HepG2 (cell line): Measurements from ENCODE around the gene LENEP. TPM values are rescaled to one million over a fixed set of nuclear protein-coding genes. Genes with fewer than 3 reads are reported as not detected.

Source experiments
- ATAC-seq: fragments of 200-7000 bp; cut with Tn5 transposase; 3 replicates; pipeline ENCODE4 v1.9.1; 2020; ENCODE audit warnings: mild to moderate bottlenecking, moderate library complexity
- BruUV-seq: library from RNA; stranded (reverse); fragments of 400-500 nt; replicated peaks from 2 replicates; lab custom pipeline; 2021; lab: Mats Ljungman, UMichigan
- CTCF ChIA-PET: fragments of 300-600 bp; formaldehyde crosslinking; extraction: SDS; loops from one replicate; lab custom pipeline; 2021; ENCODE audit warnings: low total read pairs, inconsistent platforms, low intra/inter-chr PET ratio; lab: Yijun Ruan, JAX
- POLR2A ChIA-PET: fragments of 350-600 bp; sonication (Branson Sonifier 250); formaldehyde crosslinking; loops from one replicate; lab custom pipeline; 2020; ENCODE audit warnings: antibody characterized with exemption, inconsistent platforms; lab: Yijun Ruan, JAX
- DNase-seq: peaks from one replicate; pipeline ENCODE4 v3.0.0-alpha.2; 2015; ENCODE audit warnings: low spot score
- FAIRE-seq: peaks from 3 replicates; lab custom pipeline; 2011; peaks lifted over from hg19 to GRCh38; lab: Jason Lieb, UNC
- H2AFZ ChIP-seq: one replicate; pipeline ENCODE4 v1.6.1; 2011; ENCODE audit warnings: low read length, inconsistent platforms
- H3K27ac ChIP-seq: fragments of 300-600 bp; 3 replicates; pipeline ENCODE4 v1.8.0; 2011; ENCODE audit warnings: mixed run types, mild to moderate bottlenecking, mixed read lengths, low read length, inconsistent platforms; ENCODE audit not compliant: insufficient read depth; ENCODE audit errors: extremely low read length
- H3K27me3 ChIP-seq, 2 experiments: fragments of 200-600 bp in 1 of 2; 2 replicates in 1 of 2; 3 replicates in 1 of 2; pipeline versions ENCODE4 v1.6.0 to v1.8.0; 2011; ENCODE audit warnings: low read length in 2 of 2, mild to moderate bottlenecking in 2 of 2, moderate library complexity in 2 of 2, inconsistent platforms in 1 of 2; ENCODE audit not compliant: insufficient read depth in 2 of 2, control insufficient read depth in 1 of 2
- H3K36me3 ChIP-seq, 2 experiments: fragments of 200-600 bp in 1 of 2; replicated peaks in 1 of 2; 2 replicates in 1 of 2; 3 replicates in 1 of 2; pipeline versions ENCODE4 v1.5.1 to v1.8.0; 2011; ENCODE audit warnings: low read length in 2 of 2, inconsistent platforms in 1 of 2; ENCODE audit not compliant: insufficient read depth in 2 of 2, control insufficient read depth in 1 of 2
- H3K4me1 ChIP-seq: 2 replicates; pipeline ENCODE4 v1.5.1; 2012; ENCODE audit warnings: low read length, inconsistent platforms; ENCODE audit not compliant: insufficient read depth
- H3K4me2 ChIP-seq: 2 replicates; pipeline ENCODE4 v1.6.0; 2011; ENCODE audit warnings: low read depth, low read length, inconsistent platforms
- H3K4me3 ChIP-seq, 3 experiments: fragments of 200-600 bp in 1 of 3; sonication (generic), shearing (Covaris generic) in 1 of 3; replicated peaks in 1 of 3; 2 replicates each; pipeline ENCODE4 v1.5.1; 2011 to 2016; ENCODE audit warnings: low read length in 3 of 3, inconsistent platforms in 2 of 3, low read depth in 2 of 3, mild to moderate bottlenecking in 2 of 3, control low read depth in 1 of 3, mixed read lengths in 1 of 3; ENCODE audit not compliant: insufficient read depth in 1 of 3
- H3K79me2 ChIP-seq: one replicate; pipeline ENCODE4 v1.6.1; 2011; ENCODE audit warnings: low read length, inconsistent platforms; ENCODE audit not compliant: insufficient read depth
- H3K9ac ChIP-seq: 2 replicates; pipeline ENCODE4 v1.6.0; 2011; ENCODE audit warnings: mild to moderate bottlenecking, low read depth, low read length, inconsistent platforms; ENCODE audit not compliant: insufficient read depth
- H3K9me3 ChIP-seq: 2 replicates; pipeline ENCODE4 v1.5.1; 2012; ENCODE audit warnings: mild to moderate bottlenecking, low read length
- H4K20me1 ChIP-seq: 2 replicates; pipeline ENCODE4 v1.6.0; 2011; ENCODE audit warnings: inconsistent platforms, mild to moderate bottlenecking, low read length, moderate library complexity; ENCODE audit not compliant: insufficient read depth
- FOXC1 ChIP-seq: sonication (generic); formaldehyde crosslinking; IDR thresholded peaks from 2 replicates; pipeline ENCODE4 v1.8.0; 2022; ENCODE audit warnings: mild to moderate bottlenecking, missing genetic modification reagents, borderline replicate concordance
- MIXL1 ChIP-seq: IDR thresholded peaks from 2 replicates; pipeline ENCODE4 v1.6.1; 2016
- ZNF329 ChIP-seq: sonication (generic); formaldehyde crosslinking; IDR thresholded peaks from 2 replicates; pipeline ENCODE4 v1.9.0; 2021; ENCODE audit warnings: low read depth, mild to moderate bottlenecking, missing genetic modification reagents
- ZNF674 ChIP-seq: sonication (generic); formaldehyde crosslinking; IDR thresholded peaks from 2 replicates; pipeline ENCODE4 v1.5.0; 2020; ENCODE audit warnings: low read depth, mild to moderate bottlenecking, missing genetic modification reagents
- WGBS: methylation state at CpG from one replicate; pipeline ENCODE4 v1.1.6; 2017; ENCODE audit warnings: low lambda C conversion rate; 5-methylcytosine and 5-hydroxymethylcytosine counted together
- in situ Hi-C: cut with HindIII; loops from 2 replicates; pipeline ENCODE4 v1.10.0; 2017; ENCODE audit warnings: low pct_unique_long_range_greater_than_20kb; ENCODE audit not compliant: extremely low pct_ligation_motif_present
- intact Hi-C: fragments of 100-400 bp; cut with micrococcal nuclease; formaldehyde crosslinking; loops from one replicate; pipeline ENCODE4 v1.10.0; 2022; ENCODE audit not compliant: unreplicated experiment
- polyA plus RNA-seq, 8 experiments: library from polyadenylated mRNA; depleted of rRNA in 3 of 8; stranded (reverse) in 7 of 8; unstranded in 1 of 8; fragments of >200 nt; fragmentation: Illumina TruSeq in 4 of 8; extraction: Trizol in 4 of 8; gene quantifications; 2 replicates each; pipeline versions ENCODE4 v1.2.1 to v1.2.3, GENCODE V29; 2011 to 2016; ENCODE audit warnings: low read depth in 4 of 8, missing spikeins in 1 of 8, mixed read lengths in 1 of 8; ENCODE audit not compliant: insufficient read depth in 1 of 8
- total RNA-seq, 5 experiments: library from RNA; depleted of rRNA; stranded (reverse); fragments of >200 nt; fragmentation: Illumina TruSeq; extraction: Trizol; gene quantifications; 2 replicates each; pipeline ENCODE4 v1.2.3, GENCODE V29; 2016; ENCODE audit warnings: low read depth in 1 of 5
- TF ChIP-seq, protein P1 (sequence below): sonication (generic); formaldehyde crosslinking; IDR thresholded peaks from 2 replicates; pipeline ENCODE4 v1.8.0; 2022; ENCODE audit warnings: mild to moderate bottlenecking, missing genetic modification reagents, moderate library complexity
- TF ChIP-seq, protein P2 (sequence below): sonication (generic); formaldehyde crosslinking; IDR thresholded peaks from 2 replicates; pipeline ENCODE4 v1.8.1; 2023; ENCODE audit warnings: mild to moderate bottlenecking, missing genetic modification reagents
- TF ChIP-seq, protein P3 (sequence below): sonication (generic); formaldehyde crosslinking; IDR thresholded peaks from 2 replicates; pipeline ENCODE4 v1.4.0; 2020; ENCODE audit warnings: mild to moderate bottlenecking, missing genetic modification reagents

LENEP gene
- total and polyA plus RNA-seq, 2 of the 13 experiments (the other 11 are each of a cell fraction or from before 2014, with no cell fraction given): 0.29 TPM; not detected in 1

DNA sequence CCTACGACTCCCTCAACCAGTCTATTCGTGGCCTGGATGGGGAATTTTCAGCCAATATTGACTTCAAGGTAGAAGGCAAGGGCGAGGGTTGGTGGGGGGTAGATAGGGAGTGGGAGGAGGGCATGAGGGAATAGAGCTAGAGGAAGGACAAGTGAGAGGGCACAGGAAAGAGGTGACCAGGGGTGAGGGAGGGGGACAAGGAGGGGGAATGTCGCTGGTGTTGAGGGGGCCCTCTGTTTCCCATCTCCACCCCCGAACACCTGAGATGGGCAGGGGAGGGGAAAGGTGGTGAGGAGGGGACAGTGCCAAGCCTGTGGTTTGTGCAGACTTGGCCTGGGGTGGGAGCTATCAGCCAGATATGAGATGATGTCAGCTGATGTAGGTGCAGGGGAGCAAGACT is 49.4 kb downstream of the LENEP start:
- Histone ChIP-seq H3K4me3 (peak overlapping the region in 1 of 3 experiments; percentile 50; a peak in 1 of 6 replicates), H3K9me3 (no peaks in the 10 kb centered on the region), H3K27ac (no peak overlapping the region), H2AFZ (no peak overlapping the region), H4K20me1 (no peaks in the 10 kb centered on the region), H3K4me1 (peaks cover 63% of the 10 kb centered on the region), H3K9ac (0 out of 2 replicates have a peak overlapping the region, but pooled peaks have one; percentile 18), H3K27me3 (peaks cover 11 to 27% of the 10 kb centered on the region in 2 experiments), H3K79me2 (no peaks in the 10 kb centered on the region), H3K4me2 (peak overlapping the region; percentile 65), H3K36me3 (no peaks in the 10 kb centered on the region)
- no TSS peak for BruUV-seq
- ChIA-PET POLR2A (interaction anchor here (3.2 kb wide), 1 partner anchor 26 kb away, joined by 12 read pairs; no protein-coding TSS in a partner anchor), CTCF (interaction anchor here (3.0 kb wide), 1 partner anchor 19 kb away, joined by 27 read pairs; no protein-coding TSS in a partner anchor)
- FAIRE-seq (no peak), DNase-seq (no peak), ATAC-seq (no peak)
- in situ Hi-C loops: no loop called here
- TF ChIP-seq, protein P1, sequence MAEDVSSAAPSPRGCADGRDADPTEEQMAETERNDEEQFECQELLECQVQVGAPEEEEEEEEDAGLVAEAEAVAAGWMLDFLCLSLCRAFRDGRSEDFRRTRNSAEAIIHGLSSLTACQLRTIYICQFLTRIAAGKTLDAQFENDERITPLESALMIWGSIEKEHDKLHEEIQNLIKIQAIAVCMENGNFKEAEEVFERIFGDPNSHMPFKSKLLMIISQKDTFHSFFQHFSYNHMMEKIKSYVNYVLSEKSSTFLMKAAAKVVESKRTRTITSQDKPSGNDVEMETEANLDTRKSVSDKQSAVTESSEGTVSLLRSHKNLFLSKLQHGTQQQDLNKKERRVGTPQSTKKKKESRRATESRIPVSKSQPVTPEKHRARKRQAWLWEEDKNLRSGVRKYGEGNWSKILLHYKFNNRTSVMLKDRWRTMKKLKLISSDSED (CRISPR knock-in tag): no peak
- TF ChIP-seq ZNF329: 0 out of 2 replicates have a peak, but pooled peaks have one; percentile 7
- TF ChIP-seq, protein P2, sequence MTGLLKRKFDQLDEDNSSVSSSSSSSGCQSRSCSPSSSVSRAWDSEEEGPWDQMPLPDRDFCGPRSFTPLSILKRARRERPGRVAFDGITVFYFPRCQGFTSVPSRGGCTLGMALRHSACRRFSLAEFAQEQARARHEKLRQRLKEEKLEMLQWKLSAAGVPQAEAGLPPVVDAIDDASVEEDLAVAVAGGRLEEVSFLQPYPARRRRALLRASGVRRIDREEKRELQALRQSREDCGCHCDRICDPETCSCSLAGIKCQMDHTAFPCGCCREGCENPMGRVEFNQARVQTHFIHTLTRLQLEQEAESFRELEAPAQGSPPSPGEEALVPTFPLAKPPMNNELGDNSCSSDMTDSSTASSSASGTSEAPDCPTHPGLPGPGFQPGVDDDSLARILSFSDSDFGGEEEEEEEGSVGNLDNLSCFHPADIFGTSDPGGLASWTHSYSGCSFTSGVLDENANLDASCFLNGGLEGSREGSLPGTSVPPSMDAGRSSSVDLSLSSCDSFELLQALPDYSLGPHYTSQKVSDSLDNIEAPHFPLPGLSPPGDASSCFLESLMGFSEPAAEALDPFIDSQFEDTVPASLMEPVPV: no peak
- no peak for TF ChIP-seq ZNF674 (CRISPR knock-in tag)
- TF ChIP-seq FOXC1 (CRISPR knock-in tag): 0 out of 2 replicates have a peak, but pooled peaks have one; percentile 24
- TF ChIP-seq MIXL1 (CRISPR knock-in tag): no peak
- TF ChIP-seq, protein P3, sequence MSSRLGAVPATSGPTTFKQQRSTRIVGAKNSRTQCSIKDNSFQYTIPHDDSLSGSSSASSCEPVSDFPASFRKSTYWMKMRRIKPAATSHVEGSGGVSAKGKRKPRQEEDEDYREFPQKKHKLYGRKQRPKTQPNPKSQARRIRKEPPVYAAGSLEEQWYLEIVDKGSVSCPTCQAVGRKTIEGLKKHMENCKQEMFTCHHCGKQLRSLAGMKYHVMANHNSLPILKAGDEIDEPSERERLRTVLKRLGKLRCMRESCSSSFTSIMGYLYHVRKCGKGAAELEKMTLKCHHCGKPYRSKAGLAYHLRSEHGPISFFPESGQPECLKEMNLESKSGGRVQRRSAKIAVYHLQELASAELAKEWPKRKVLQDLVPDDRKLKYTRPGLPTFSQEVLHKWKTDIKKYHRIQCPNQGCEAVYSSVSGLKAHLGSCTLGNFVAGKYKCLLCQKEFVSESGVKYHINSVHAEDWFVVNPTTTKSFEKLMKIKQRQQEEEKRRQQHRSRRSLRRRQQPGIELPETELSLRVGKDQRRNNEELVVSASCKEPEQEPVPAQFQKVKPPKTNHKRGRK: 0 out of 2 replicates have a peak, but pooled peaks have one; percentile 2
- intact Hi-C loops: no loop called here
- WGBS: 36% methylated on average over 5 of the region's 5 CpGs
